ENCODE data around the gene TFPI. TPM values are rescaled to one million over a fixed set of nuclear protein-coding genes. Genes with fewer than 3 reads are reported as not detected.

Gene TFPI
- total and polyA plus RNA-seq, 2 donors (not counting 3 experiments of a cell fraction or from before 2014, with no cell fraction given): 177 to 286 TPM

DNA sequence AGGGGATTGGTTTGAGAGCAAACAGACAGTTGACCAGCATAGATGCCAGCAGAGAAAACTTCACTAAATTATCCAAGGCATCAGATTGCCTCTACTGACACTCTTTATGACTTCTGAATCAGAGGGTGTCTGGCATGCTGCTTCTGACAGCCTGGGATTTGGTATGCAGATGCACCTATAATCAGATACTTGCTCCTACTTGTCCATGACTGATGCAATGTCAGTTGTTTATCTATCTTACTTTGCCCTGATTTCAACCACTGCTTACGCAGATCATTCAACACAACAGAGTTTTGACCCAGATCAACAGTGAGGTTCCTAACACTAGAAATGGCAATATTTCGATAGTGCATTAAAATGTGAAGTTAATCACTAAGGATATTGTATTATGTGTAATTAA, 83.5 kb downstream of the TFPI start:
- ChIA-PET CTCF (no interaction called here), POLR2A (no interaction called here)
- intact Hi-C loops (cut with micrococcal nuclease) (no loop called here), dilution Hi-C loops (cut with MboI; ENCODE audit: extremely low pct_ligation_motif_present, low sequenced_read_pairs) (no loop called here)
- Histone ChIP-seq H3K27me3 (ENCODE audit: control insufficient read depth in 2 of 2, insufficient read depth in 2 of 2, low read length in 2 of 2) (no peaks in the 10 kb centered on the region), H3K36me3 (ENCODE audit: control insufficient read depth in 2 of 2, extremely low read depth in 1 of 2, insufficient read depth in 2 of 2, low read length in 2 of 2) (peaks cover 10 to 13% of the 10 kb centered on the region in 2 experiments), H3K27ac (ENCODE audit: insufficient read depth, low read depth, low read length) (no peak overlapping the region), H3K9me1 (replicated peaks; ENCODE audit: control insufficient read depth, extremely low read depth, insufficient read depth, low read length) (no peaks in the 10 kb centered on the region), H4K20me1 (replicated peaks; ENCODE audit: control insufficient read depth, extremely low read depth, insufficient read depth, low read length) (no peaks in the 10 kb centered on the region), H3K79me2 (ENCODE audit: control insufficient read depth, insufficient read depth, low read length) (no peaks in the 10 kb centered on the region), H3K4me1 (ENCODE audit: control insufficient read depth, extremely low read depth, insufficient read depth, low read length) (no peaks in the 10 kb centered on the region), H3K4me2 (ENCODE audit: insufficient read depth, low read length) (no peak overlapping the region), H3K9me3 (replicated peaks; ENCODE audit: control insufficient read depth, insufficient read depth, low read length) (no peaks in the 10 kb centered on the region), H3K4me3 (replicated peaks in 1 of 3; ENCODE audit: insufficient read depth in 1 of 3, low read depth in 1 of 3, low read length in 3 of 3) (no peak overlapping the region), H2AFZ (ENCODE audit: low read depth, low read length) (no peak overlapping the region), H3K9ac (replicated peaks; ENCODE audit: extremely low read depth, insufficient read depth, low read length) (no peak overlapping the region)
- FAIRE-seq: no peak
- TF ChIP-seq, protein P1, sequence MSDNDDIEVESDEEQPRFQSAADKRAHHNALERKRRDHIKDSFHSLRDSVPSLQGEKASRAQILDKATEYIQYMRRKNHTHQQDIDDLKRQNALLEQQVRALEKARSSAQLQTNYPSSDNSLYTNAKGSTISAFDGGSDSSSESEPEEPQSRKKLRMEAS (IDR thresholded peaks at IDR 0.05; ENCODE audit: insufficient read depth, insufficient read length): no peak
- no peak for TF ChIP-seq MYC (IDR thresholded peaks at IDR 0.05; ENCODE audit: low read depth, low read length)
- no peak for TF ChIP-seq FOS (IDR thresholded peaks at IDR 0.05; ENCODE audit: borderline replicate concordance, insufficient read depth, low read length)
- no peak for TF ChIP-seq EZH2 (IDR thresholded peaks at IDR 0.05; ENCODE audit: borderline replicate concordance, low read depth, low read length, severe bottlenecking)
- no peak for TF ChIP-seq POLR2A (IDR thresholded peaks at IDR 0.05; ENCODE audit: low read depth, low read length)
- no peak for TF ChIP-seq POLR2AphosphoS5 (IDR thresholded peaks at IDR 0.05; ENCODE audit: insufficient read depth, low read depth, low read length)
- no peak for TF ChIP-seq CTCF (IDR thresholded peaks at IDR 0.05; ENCODE audit: extremely low read depth in 1 of 2, insufficient read depth in 1 of 2, low read depth in 1 of 2, low read length in 2 of 2)
- TF ChIP-seq JUN (IDR thresholded peaks at IDR 0.05; ENCODE audit: borderline replicate concordance, insufficient read depth, insufficient read length, low read depth): no peak
- no peak for TF ChIP-seq GATA2 (IDR thresholded peaks at IDR 0.05; ENCODE audit: insufficient read depth, insufficient read length, low read depth, low read length)
- BruUV-seq (replicated peaks): no TSS peak
- no peak for DNase-seq (ENCODE audit: low read depth, low spot score)
